HS-27A (cell line): ENCODE data around the gene ALK.
"Not testable (repeated sequence)": the region's sequence is repeated elsewhere in the genome, so short reads cannot be mapped to it uniquely, and the experiment has no call there.

ENCODE experiments used
- DNase-seq: peaks from one replicate; pipeline ENCODE4 v3.0.0-alpha.2; 2012; ENCODE audit warnings: low read depth, missing footprints

ALK gene

DNA sequence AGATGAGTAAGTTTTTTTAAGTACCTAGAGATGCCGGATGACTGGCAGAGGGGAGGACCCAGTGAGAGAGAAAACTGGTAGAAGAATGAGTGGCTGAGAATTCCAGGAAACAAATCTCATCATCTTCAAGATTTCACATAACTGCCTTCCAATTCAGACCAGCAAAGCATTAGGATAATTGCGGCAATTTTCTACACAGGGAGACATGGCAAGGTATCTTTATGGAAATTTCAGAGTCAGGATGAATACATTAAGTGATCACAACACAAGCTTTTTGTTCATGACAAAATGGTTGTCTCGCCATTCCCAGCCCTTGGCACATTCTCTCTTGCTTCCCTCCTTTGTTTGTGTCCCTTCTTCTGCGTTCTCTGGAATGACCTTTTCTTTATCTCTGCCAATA, 82.1 kb downstream of the ALK start:
- DNase-seq: no peak

DNA sequence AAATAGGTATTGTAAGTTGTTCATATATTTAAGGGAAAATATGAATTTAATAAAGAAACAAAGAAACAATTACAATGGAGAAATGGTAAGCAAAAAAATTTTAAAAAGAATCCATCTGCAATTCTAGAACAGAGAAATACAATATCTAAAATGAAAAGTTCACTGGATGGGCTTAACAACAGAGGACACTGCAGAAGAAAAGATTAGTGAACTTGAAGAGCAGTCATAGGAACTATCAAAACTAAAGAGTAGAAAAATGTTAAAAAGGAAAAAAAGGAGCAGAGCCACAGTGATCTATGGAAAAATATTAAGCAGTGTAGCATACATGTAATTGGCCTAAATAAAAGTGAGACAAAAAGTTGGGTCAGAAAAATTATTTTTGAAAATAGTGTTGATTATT, 83.5 kb downstream of the ALK start:
- no peak for DNase-seq

DNA sequence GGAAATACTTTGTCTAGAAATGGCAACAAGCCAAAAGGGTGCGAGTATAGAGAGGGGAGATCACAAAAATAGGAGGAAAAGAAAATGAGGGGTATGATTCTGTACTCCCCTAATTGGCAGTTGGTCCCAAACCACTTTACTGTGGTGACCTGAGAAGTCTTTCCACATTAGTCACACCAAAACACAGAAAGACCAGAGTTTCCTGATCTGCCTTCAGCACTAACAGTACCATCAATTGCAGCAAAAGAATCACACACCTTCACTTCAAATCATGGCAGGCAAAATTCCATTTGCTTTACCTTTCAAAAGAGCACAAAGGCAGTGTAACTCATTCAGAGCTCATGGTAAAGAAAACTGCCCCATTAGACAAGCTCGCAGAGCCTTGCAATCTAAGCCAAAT, 86.8 kb downstream of the ALK start:
- DNase-seq: no peak

DNA sequence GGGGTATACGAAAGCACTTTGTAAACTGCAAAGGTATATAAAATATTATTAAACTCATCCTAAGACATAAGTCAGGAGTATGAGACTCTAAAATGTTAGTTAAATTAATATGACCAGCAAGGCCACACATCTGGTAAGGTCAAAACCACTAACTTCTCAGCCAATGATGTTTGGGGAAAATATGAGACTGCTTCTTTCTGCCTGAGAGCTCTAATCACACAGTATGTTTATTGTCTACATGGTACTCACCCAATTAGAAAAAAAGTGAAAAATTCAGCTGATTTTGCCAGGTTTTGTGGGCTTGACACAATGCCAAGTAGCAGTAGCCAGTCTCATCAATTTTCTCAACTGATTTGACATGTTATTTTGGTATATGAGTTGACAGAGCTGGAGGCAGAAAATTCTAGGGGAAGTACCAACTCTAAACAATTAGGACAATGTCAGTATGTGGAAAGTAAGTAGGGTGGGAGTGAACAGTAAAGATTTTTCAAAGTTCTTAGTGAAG, 87.3 kb downstream of the ALK start:
- DNase-seq: no peak

DNA sequence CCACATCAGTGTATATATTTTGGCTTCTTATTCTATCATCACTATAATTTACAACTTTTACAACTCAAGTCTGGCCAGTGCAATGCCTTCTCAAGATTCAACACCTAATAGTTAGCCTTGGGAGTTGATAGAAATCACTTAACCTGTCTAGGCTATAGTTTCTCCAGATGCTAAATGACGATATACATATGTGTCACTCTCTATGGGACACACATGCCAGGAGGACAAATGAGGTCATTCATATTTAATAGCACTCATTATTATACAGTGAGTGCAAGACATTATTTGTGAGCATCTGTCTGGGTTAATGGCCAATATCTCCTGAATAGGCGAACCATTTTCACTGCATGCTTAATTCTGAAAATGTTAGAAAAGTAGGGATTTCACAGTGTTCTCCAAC, 89.8 kb downstream of the ALK start:
- no peak for DNase-seq

DNA sequence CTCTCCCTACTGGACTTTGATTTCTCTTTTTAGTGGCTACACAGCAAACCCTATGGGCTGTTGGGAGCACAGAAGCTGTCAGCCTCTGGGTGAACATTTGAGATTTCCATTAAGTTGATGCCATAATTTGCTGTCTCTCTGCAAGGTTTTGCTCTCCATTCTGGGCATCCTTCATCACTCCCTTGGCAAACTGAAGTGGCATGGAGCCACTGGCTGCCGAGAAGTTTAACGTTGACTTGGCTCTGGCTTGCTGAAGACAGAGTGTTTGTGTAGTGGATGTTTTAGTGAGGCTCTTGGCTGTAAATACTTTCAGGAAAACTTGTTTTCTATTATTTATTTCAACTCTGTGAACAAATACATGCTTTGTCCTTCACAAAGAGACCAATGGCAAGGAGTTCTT, 91.5 kb downstream of the ALK start:
- DNase-seq: no peak

DNA sequence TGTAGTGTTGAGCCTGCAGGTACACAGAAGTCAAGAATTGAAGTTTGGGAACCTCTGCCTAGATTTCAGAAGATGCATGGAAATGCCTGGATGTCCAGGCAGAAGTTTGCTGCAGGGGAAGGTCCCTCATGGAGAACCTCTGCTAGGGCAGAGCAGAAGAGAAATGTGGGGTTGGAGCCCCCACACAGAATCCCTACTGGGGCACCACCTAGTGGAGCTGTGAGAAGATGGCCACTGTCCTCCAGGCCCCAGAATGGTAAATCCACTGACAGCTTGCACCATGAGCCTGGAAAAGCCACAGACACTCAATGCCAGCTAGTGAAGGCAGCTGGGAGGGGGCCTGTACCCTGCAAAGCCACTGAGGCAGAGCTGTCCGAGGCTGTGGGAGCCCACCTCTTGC, 97.2 kb downstream of the ALK start:
- not testable (repeated sequence) for DNase-seq

DNA sequence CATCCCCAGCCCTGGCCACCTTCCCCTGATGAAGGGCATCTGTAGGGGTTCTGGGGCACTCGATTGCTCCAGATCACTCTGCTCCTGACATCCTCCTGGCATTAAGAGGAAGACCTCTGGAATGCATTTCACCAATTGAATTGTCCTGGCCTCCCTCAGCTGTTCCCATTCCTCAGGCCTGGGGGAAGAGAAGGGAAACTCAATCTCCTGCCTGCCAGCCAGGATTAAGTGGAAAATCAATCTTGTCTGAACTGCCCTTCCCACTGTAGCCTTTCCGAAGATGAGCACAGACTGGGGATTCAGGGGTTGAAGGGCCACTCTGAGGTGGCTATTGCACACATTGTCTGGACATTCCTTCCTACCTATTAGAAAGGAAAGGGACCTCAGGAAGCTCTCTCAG, 99.8 kb downstream of the ALK start:
- no peak for DNase-seq

DNA sequence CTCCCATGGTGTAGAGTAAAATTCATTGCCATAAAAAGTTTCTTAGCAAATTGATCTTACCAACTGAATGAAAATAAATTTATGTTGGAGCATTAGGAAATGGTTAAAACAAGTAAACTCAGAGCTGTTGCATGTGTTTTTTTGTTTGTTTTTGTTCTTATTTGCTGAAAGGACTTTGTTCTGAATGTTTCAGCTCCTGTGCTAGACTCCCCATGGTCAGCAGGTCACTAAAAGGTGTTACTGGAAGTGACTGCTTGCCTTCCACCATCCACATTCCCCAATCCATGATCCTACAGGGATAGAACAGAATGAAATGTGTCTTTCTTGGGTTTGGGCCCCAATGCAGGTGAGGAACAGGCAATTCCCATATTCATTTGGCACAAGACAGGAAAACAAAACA, 101.8 kb downstream of the ALK start:
- DNase-seq: no peak

DNA sequence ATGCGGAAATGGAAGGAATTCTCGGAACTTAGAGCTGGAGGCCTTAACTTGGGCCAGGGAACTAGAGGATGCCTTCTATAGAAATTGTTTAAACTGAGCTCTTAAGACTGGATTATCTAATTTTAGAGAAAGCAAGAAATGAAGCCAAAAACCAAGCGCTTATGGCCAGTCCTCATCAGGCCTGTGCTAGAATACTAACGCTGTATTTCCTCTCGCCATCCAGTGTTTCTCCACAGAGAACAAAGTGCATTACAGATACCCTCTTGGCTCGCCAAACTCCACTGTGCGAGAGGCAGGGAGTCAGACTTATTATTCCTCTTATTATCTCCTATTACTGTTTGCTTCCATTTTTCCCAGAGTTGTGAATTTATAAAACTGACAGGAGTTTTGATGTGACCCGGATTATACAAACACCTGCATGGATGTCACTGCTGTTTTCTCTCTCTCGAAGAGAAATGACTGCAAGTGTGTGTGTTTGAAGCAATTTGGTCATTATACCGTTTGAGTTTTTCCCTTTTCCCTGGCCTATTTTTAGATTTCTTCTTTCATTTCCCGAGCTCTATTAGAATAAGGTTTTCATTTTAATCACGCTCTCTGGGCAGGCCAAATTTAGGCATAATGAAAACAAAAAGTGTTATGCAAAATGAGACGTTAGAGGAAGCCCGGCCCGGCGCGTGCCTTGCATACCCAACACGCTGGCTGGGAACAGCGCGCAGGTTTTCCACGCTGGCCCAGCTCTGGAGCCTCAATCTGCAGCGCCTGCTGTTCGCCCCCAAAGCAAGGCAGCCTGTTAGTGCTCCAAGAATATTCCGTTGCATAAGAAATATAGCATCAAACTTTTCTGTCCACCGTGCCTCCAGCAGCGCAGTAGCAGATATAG, 103.3 kb downstream of the ALK start:
- no peak for DNase-seq

DNA sequence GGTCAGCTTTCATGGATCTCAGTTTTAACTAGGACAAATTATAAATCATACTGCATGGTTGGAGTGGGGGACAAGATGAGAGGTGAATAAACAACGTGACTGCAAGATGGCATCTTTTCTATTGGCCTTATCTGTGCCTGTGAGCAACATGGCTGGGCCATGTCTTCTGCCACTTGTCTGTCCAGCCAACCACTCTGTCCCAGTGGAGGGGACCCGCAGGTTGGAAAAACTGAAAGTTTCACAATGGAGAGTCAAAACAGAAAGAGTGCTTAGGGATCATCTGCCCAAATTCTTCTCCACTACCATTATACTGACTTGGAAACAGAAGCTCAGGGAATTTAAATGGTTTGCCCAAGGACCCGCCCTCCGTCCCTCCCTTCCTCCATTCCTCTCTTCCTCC, 104.1 kb downstream of the ALK start:
- DNase-seq: no peak

DNA sequence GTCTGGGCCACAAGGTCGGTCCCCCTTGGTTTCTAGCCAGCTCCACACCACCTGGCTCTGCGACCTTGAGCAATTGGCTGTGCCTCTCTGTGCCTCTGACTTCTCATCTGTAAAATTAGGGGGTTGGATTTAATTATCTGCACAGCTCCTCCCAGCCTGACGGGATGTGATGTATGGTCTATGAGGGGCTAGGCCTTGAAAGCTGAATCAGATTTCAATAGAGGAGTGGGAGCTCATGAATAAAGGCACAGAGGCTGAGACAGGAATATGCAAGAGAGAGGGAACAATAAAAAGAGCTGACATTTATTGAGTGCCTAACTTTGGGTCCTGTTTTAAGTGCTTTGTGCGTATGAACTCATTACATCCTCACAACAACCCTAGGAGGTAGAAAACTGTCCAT, 104.7 kb downstream of the ALK start:
- DNase-seq: no peak

DNA sequence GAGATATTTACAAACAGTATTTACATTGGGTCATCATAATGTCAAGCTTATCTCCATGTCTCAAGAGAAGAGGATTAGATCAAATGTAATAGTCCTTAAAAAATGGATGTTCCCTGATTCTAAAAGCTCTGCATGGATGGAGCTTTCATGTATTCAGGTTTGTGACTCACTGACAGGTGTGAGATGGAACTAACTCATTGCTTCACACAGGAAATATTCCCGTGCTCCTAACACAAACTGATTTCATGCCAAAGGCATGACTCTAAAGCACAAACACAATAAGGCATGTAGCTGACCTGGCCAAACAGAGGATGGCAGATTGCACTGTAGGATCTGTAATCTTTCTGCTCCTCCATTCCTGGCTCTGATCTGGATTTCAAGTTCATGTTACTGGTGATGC, 110.0 kb downstream of the ALK start:
- DNase-seq: no peak

DNA sequence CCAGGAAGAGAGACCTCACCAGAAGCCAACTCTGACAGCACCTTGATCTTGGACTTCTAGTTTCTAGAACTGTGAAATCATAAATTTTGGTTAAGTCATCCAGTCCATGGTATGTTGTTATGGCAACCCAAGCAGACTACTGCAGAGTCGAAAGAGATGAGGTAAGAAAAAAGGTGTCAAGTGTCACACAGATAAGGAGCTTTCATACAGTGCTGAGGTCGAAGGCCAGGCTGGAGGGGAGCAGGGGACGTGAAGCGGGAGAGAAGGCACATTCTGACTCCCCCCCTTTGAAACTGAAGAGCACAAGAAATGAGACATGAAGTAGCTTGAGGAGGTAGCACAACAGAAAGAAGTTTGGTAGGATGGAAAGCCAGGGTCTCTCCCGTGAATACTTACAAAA, 110.4 kb downstream of the ALK start:
- no peak for DNase-seq

DNA sequence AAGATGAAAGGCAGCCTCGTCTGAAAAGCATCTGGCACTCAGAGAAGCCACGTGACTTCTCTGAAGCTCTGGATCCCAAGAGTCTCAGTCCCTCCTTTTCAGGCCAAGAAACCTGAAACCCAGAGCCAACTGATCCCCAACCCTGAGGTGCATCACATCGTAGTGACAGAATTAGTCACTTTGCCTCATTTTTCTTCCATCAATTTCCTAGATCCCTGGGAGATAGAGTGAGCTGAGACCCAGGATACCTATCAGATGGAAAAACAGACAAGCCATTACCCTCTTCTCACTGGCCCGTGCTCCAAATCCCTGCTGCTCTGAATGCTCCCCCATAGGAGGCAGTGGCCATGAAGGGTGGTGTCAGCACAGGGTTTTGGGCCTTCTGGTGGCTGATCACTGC, 113.1 kb downstream of the ALK start:
- DNase-seq: no peak

DNA sequence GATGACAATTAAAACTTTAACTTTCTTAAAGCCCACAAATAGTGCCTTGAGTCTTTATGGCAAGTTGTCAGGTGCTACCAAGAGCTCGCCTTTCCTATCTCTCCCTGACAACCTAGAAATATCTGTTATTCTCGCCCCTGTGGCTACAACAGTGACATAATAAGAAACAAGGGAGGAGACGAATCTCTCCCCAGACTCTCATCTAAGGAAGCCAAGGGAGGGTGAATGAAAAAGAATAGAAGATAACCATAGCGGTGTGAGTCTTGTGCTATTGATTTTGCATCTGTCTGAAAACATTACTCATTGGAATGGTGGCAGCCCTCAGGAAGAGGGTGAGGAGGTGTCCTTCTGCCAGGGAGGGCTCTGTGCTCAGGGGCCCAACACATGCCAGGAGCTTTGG, 114.3 kb downstream of the ALK start:
- DNase-seq: no peak

DNA sequence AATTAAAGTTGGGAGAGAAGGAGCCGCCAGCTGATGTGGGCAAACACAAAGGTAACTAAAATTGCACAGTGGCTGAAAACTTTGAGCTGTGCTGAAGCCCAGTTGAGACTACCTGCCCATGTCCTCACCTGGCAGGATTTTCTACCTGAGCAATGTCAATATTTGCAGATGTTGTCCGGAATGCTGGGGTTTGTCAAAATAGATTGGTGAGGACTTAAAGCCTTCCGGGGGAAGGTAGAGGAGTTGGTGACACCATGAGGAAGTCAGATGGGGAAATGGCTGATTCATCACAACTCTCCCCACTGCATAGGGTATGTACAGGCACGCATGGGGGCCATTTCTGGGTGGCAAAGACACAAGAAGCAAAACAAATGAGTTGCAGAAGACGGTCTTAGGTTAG, 114.9 kb downstream of the ALK start:
- no peak for DNase-seq

DNA sequence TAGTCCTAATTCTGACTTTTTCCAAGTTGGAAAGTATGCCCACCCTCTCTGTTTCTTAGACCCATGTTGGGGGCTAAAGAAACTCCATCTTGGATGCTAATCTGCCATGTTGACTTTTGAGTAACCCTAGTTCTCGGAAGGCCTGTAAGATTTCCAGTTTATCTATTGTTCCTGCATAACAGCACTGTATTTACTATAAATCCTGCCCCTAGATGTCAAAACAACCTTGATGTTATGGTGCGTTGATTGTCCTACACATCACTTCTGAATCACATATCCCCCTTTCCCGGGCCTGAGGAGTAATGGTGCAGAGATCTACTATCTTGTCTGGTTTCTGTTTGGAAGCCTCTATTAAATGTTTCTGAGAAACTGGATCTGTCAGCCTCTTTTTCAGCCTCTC, 116.7 kb downstream of the ALK start:
- DNase-seq: no peak

DNA sequence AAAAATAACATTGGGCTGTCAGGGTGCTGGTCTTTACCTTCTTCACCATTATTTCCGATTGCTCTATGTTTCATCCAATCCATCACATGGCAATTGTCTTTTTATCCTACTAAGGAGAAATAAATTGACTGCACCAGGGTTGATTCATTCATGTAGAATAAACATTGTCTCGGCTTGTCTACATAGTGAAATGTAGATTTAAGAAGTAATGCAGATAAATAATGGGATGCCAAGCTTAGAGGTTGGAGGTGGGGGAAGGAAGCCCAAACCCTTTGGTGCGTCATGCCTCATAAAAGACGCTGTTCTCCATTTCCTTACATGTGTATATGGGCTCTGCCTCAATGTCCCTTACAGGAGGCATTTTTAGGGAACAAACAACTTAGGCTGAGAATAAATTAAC, 117.8 kb downstream of the ALK start:
- DNase-seq: no peak

DNA sequence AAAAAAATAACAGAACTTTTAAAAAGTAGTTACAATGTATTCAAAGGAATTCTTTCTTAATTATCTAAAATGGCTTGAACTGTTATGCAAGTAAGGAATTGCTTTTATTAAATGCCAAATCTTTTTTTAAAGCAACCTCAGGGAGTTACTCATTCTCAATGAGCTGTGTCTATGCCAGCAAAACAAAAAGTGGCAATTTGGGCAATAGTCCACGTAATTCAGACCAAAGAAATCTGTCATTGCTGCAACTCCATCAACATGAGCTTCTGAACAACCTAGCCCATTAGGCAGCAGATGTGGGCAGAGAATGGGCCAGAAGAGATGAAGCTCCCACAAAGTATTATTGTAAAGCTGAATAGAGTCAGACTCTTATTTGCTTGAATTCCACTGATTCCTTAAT, 118.4 kb downstream of the ALK start:
- no peak for DNase-seq

DNA sequence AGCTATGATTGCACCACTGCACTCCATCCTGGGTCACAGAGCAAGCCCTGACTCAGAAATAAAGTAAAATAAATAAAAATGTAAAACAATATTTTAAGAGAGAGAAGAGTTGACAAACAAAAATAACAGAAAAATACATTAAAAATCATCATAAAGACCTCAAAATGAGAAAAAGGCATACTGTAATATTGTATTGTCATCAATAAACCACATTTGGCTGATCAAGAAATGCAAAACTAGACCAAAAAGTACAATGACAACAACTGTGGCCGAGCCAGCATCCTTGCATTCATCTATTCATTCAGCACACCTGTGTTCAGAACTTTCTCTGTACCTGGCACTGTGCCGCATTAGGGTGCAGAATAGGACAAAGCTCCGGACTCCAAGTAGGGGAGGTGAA, 121.8 kb downstream of the ALK start:
- no peak for DNase-seq

DNA sequence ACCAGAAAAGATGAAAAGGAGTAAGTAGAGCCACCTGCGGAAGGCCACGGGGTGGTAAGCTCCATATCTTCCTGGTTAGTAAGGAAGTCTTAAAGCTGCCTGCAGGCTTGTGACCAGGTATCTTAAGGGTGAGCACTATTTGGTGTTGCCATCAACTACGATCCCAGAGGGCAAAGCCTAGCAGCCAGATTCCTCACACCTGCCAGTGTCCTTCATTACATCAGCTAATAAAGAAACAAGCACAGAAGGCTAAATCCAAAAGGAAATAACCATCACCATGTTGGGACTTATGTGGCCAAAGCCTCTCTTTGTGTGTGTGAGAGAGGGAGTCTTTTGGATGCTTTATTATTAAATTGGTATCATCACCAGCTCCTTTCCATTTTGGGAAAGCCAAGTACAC, 123.5 kb downstream of the ALK start:
- DNase-seq: no peak

DNA sequence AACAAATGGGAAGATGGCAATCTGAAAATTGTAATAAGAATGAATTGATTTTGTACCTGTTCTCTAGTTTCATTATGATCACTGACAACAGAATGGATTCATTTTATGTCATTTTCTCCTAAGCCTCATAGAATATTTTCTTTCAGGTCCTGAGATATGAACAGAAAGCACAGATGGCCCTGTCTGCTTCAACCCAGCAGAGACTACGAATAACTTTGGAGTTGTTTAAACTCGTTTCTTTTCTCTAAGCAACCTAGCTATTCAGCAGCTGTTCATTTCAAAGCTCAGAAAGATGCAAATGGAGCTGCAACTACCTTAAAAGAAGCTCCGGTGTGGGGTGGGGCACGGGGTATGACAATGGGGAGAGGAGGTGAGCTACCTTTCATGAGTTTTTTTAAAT, 124.9 kb downstream of the ALK start:
- DNase-seq: no peak

DNA sequence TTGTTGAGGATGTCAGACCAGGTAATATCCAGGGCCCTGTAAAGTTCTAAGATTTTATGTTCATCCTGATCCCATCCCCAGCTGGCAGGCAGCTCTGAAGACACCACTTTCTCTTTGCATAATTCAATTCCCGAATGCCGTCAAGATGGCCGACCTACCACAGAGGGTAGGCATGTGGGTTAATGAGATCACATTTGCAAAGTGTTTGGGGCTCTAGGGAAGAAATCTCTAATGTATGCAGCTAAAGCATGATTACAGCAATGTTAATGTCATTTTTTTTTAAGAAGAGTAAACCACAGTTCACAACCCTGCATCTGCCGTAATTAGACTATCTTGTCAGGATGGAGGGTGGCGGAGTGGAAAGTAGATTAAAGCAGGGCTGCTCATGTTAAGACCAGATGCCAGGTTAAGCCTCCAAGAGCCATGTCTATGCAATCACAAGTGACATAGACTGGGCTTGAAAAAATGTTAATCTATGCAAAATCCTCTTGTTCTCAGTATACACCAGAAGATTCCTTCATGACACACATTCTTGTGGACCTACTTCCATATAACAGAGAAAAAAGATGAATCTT, 131.4 kb downstream of the ALK start:
- no peak for DNase-seq
